ENCODE measurements around the gene GRAMD1B.
"Not testable (repeated sequence)": the region's sequence is repeated elsewhere in the genome, so short reads cannot be mapped to it uniquely, and the experiment has no call there.

The GRAMD1B gene

DNA sequence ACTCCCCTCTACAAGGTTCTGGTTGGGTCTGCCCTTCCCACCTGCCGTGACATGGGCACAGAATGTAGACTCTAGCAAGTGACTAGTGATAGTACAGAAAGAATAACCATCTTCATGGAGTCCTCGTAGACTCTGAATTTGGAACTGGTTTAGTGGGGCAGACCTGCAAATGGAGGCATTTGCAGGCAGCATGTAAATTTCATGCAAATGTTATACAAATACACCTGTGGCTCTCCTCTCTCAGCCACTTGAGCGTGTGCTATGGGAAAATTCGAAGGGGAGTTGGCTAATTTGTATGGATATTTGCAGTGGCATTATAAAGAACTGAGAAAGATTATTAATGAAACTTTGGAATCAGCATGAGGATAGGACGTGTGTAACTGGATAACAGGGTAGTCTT is 139.3 kb downstream of the GRAMD1B start:
- Histone ChIP-seq H3K4me3 (no peak overlapping the region), H3K27ac (no peak overlapping the region)
- TF ChIP-seq, protein P1, sequence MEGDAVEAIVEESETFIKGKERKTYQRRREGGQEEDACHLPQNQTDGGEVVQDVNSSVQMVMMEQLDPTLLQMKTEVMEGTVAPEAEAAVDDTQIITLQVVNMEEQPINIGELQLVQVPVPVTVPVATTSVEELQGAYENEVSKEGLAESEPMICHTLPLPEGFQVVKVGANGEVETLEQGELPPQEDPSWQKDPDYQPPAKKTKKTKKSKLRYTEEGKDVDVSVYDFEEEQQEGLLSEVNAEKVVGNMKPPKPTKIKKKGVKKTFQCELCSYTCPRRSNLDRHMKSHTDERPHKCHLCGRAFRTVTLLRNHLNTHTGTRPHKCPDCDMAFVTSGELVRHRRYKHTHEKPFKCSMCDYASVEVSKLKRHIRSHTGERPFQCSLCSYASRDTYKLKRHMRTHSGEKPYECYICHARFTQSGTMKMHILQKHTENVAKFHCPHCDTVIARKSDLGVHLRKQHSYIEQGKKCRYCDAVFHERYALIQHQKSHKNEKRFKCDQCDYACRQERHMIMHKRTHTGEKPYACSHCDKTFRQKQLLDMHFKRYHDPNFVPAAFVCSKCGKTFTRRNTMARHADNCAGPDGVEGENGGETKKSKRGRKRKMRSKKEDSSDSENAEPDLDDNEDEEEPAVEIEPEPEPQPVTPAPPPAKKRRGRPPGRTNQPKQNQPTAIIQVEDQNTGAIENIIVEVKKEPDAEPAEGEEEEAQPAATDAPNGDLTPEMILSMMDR (IDR thresholded peaks at IDR 0.05) = no peak
- DNase-seq (ENCODE audit: low spot score) = no peak

DNA sequence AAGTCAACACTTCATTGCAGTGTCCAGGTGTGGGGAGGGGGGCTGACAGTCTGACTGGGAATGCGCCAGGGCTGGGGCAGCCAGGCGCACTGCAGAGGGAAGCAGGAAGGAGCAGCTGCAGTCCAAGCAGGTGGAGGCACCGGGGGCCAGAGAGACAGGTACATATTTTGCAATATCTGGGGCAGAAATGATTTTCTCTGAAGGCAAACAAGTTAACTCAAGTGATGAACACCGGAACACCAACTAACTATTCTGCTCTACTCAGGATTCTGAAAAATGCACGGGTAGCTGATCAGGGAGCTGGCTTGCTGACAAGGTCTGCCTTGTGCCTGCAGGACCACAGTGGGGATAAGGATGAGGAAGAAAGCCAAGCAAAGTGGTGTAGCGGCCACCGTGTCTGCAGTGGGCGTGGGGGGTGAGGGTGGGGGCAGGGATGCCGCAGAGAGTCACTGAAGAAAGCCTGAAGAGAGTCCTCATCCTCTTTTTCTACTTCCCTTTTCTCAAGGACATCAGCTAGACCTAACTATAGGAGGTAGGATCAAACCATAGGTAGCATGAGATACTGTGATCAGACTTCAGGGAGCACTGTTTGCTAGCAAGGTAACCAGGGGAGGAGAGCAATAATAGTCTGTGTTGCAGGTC is 141.0 kb downstream of the GRAMD1B start:
- Histone ChIP-seq H3K27ac (no peak overlapping the region), H3K4me3 (no peak overlapping the region)
- TF ChIP-seq, protein P1 (IDR thresholded peaks at IDR 0.05) = no peak
- no peak for DNase-seq (ENCODE audit: low spot score)

DNA sequence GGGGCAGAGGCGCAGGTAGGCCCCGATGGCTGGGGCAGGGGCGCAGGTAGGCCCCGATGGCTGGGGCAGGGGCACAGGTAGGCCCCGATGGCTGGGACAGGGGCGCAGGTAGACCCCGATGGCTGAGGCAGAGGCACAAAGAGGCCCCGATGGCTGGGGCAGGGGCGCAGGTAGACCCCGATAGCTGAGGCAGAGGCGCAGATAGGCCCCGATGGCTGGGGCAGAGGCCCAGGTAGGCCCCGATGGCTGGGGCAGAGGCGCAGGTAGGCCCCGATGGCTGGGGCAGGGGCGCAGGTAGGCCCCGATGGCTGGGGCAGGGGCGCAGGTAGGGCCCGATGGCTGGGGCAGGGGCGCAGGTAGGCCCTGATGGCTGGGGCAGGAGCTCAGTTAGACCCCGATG is 142.7 kb downstream of the GRAMD1B start:
- not testable (repeated sequence) for H3K4me3 ChIP-seq; H3K27ac ChIP-seq; DNase-seq (ENCODE audit: low spot score)

DNA sequence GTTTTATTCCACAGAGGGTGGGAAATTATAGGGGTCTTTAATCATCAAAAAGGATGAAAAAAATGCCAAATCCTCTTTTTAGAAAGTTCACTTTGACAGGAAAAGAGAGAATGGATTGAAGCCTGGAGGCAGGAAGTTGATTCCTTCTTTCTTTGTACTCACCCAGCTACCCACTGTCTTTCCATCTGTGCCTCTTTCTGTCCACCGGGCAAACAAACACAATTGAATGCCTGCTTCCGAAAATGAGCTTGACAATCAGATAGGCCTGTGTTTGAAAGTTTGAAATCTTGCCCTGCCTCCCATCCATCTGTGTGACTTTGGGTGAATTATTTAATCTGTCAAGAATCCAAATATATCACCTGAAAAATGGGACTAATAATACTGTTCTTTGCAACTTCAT is 143.2 kb downstream of the GRAMD1B start:
- TF ChIP-seq, protein P1 (IDR thresholded peaks at IDR 0.05) = no peak
- no peak overlapping the region for H3K27ac ChIP-seq
- no peak overlapping the region for H3K4me3 ChIP-seq
- no peak for DNase-seq (ENCODE audit: low spot score)

DNA sequence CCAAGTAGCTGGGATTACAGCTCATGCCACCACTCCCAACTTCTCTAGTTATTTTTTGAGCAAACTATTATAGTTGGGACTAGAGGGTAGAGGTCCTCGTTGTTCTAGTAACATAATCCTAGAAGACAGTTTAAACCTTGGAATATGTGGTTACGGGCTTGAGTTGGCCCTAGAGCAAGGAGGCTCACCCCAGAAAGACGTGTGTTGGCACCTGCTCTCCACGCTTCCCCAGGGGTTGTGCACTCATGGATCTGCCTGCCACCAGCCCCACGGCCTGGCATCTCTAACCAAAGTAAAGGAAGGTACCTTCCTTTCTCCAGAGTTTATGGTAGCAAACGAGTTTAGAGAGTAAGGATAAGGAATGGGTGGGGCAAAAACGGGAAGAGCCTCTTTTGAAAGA is 145.4 kb downstream of the GRAMD1B start:
- Histone ChIP-seq H3K27ac (no peak overlapping the region), H3K4me3 (no peak overlapping the region)
- TF ChIP-seq, protein P1 (IDR thresholded peaks at IDR 0.05) = no peak
- DNase-seq (ENCODE audit: low spot score) = no peak

DNA sequence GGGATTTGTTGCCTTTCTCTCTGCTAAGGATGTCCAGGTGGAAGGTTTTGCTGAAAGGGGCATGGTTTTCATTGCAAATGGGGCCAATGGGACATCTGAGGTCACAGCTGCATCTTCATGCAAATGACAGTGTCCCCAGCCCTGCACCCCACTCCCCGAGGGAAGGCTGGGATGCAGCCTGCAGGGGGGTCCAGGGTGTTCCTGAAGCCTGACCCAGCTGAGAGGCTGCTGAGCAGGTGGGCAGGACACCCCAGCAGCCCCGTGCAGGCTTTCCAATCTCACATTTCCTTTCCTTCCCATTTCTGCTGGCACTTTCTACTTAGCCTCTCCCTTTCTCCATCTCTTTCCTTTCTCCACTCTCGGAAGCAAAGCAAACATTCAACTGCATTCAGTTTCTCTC is 146.0 kb downstream of the GRAMD1B start:
- no peak for DNase-seq (ENCODE audit: low spot score)
- no peak overlapping the region for H3K4me3 ChIP-seq
- H3K27ac ChIP-seq = no peak overlapping the region
- TF ChIP-seq, protein P1 (IDR thresholded peaks at IDR 0.05) = no peak

DNA sequence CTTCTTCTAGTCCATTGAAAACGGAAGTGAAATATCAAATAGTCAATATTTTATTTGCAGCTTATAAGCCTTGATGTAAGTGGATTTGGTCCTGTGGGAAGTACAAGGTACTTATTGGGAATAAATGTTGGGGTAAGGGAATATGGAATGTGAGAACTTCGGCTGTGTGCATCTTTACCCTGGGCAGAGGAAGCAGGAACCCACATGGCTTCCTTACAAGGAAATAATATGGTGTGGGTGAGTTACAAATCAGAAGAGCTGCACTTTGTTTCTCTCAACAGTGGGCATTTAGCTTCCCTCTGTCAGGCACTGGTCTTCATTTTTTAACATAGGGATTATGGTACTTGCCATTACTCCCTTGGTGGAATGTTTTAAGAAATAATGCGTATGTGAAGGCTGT is 146.4 kb downstream of the GRAMD1B start:
- Histone ChIP-seq H3K4me3 (no peak overlapping the region), H3K27ac (no peak overlapping the region)
- DNase-seq (ENCODE audit: low spot score) = no peak
- TF ChIP-seq, protein P1 (IDR thresholded peaks at IDR 0.05) = no peak

Data from coronary artery (tissue), 2 donors.